HCT116 (cell line): ENCODE measurements around the gene TIMM10. TPM values are rescaled to one million over a fixed set of nuclear protein-coding genes. Genes with fewer than 3 reads are reported as not detected.
A peak's percentile ranks its signal among the peaks of the same experiment; 100 is the strongest.

Source experiments
- ATAC-seq: fragments of 200-7000 bp; cut with Tn5 transposase; 2 replicates; pipeline ENCODE4 v1.9.1; 2020; ENCODE audit warnings: mild to moderate bottlenecking, moderate library complexity
- BruUV-seq: library from RNA; stranded (reverse); fragments of 400-500 nt; replicated peaks from 2 replicates; lab custom pipeline; 2021; lab: Mats Ljungman, UMichigan
- CTCF ChIA-PET: fragments of 300-600 bp; sonication (Branson Sonifier 250); formaldehyde crosslinking; loops from one replicate; lab custom pipeline; 2021; ENCODE audit warnings: antibody characterized with exemption; lab: Charles Lee
- POLR2A ChIA-PET: fragments of 300-600, 350-600 bp; sonication (Branson Sonifier 250); formaldehyde crosslinking; loops from one replicate; lab custom pipeline; 2021; ENCODE audit warnings: antibody characterized with exemption; lab: Charles Lee
- RAD21 ChIA-PET, 2 experiments: fragments of 300-600 bp; sonication (Branson Sonifier 250); formaldehyde crosslinking; loops; one replicate each; lab custom pipeline; 2023; ENCODE audit warnings: low total read pairs in 2 of 2; ENCODE audit not compliant: uncharacterized antibody in 2 of 2, unreplicated experiment in 2 of 2, low non-redundant PET in 1 of 2; lab: Charles Lee
- DNase-seq: peaks from one replicate; pipeline ENCODE4 v3.0.0-alpha.2; 2010; ENCODE audit warnings: low read depth, low spot score
- H2AFZ ChIP-seq: fragments of 200-600 bp; shearing (Covaris generic), sonication (generic); 2 replicates; pipeline ENCODE4 v1.6.1; 2017; ENCODE audit warnings: low read depth, mixed run types, mixed read lengths, antibody characterized with exemption, low read length; ENCODE audit not compliant: poor library complexity, severe bottlenecking
- H3K27ac ChIP-seq: 2 replicates; pipeline ENCODE4 v1.5.1; 2012; ENCODE audit warnings: low read depth, low read length
- H3K27me3 ChIP-seq: fragments of 200-600 bp; sonication (generic); 2 replicates; pipeline ENCODE4 v1.6.1; 2016; ENCODE audit warnings: mixed run types, low read length, mixed read lengths; ENCODE audit not compliant: insufficient read depth
- H3K36me3 ChIP-seq, 2 experiments: fragments of 200-500 bp in 1 of 2; fragments of 200-600 bp in 1 of 2; sonication (Bioruptor generic) in 1 of 2; sonication (generic) in 1 of 2; 2 replicates each; pipeline versions ENCODE4 v1.5.1 to v1.6.1; 2014 to 2016; ENCODE audit warnings: low read length in 2 of 2, inconsistent platforms in 1 of 2, mixed read lengths in 1 of 2, mixed run types in 1 of 2; ENCODE audit not compliant: insufficient read depth in 2 of 2, control insufficient read depth in 1 of 2
- H3K4me1 ChIP-seq, 2 experiments: fragments of 200-600 bp in 1 of 2; sonication (generic) in 1 of 2; 2 replicates each; pipeline versions ENCODE4 v1.5.1 to v1.6.1; 2012 to 2017; ENCODE audit warnings: low read length in 2 of 2, inconsistent platforms in 1 of 2, mild to moderate bottlenecking in 1 of 2, mixed read lengths in 1 of 2, mixed run types in 1 of 2, moderate library complexity in 1 of 2; ENCODE audit not compliant: insufficient read depth in 2 of 2, control insufficient read depth in 1 of 2
- H3K4me2 ChIP-seq: fragments of 200-600 bp; sonication (generic); 2 replicates; pipeline ENCODE4 v1.6.1; 2017; ENCODE audit warnings: mixed run types, low read length, mixed read lengths
- H3K4me3 ChIP-seq, 2 experiments: fragments of 200-600 bp in 1 of 2; sonication (generic) in 1 of 2; replicated peaks in 1 of 2; 2 replicates each; pipeline ENCODE4 v1.5.1; 2011 to 2016; ENCODE audit warnings: low read length in 2 of 2, control low read depth in 1 of 2, low read depth in 1 of 2, mild to moderate bottlenecking in 1 of 2, mixed read lengths in 1 of 2, mixed run types in 1 of 2
- H3K79me2 ChIP-seq: fragments of 200-600 bp; sonication (generic); 2 replicates; pipeline ENCODE4 v1.6.1; 2017; ENCODE audit warnings: mild to moderate bottlenecking, mixed run types, low read length, moderate library complexity, mixed read lengths; ENCODE audit not compliant: insufficient read depth
- H3K9ac ChIP-seq: fragments of 200-600 bp; sonication (generic); 2 replicates; pipeline ENCODE4 v1.6.1; 2016; ENCODE audit warnings: low read length, mixed read lengths
- H3K9me2 ChIP-seq: fragments of 200-600 bp; sonication (generic), shearing (Covaris generic); 2 replicates; pipeline ENCODE4 v1.6.1; 2017; ENCODE audit warnings: mixed run types, mild to moderate bottlenecking, moderate library complexity; ENCODE audit not compliant: insufficient read depth
- H3K9me3 ChIP-seq, 2 experiments: fragments of 200-500 bp in 1 of 2; fragments of 200-600 bp in 1 of 2; sonication (Bioruptor generic) in 1 of 2; sonication (generic) in 1 of 2; 2 replicates each; pipeline ENCODE4 v1.6.1; 2014 to 2017; ENCODE audit warnings: low read length in 2 of 2, mixed read lengths in 2 of 2, inconsistent platforms in 1 of 2, low read depth in 1 of 2, mild to moderate bottlenecking in 1 of 2, mixed run types in 1 of 2, moderate library complexity in 1 of 2; ENCODE audit not compliant: control insufficient read depth in 1 of 2, insufficient read depth in 1 of 2
- H4K20me1 ChIP-seq: fragments of 200-600 bp; sonication (generic), shearing (Covaris generic); 2 replicates; pipeline ENCODE4 v1.6.1; 2017; ENCODE audit warnings: mixed run types, mild to moderate bottlenecking, moderate library complexity; ENCODE audit not compliant: insufficient read depth
- JUND ChIP-seq: IDR thresholded peaks from 2 replicates; pipeline ENCODE4 v1.6.1; 2012
- SIN3A ChIP-seq: IDR thresholded peaks from 2 replicates; pipeline ENCODE4 v1.6.1; 2012; ENCODE audit warnings: low read depth
- intact Hi-C: fragments of 100-400 bp; cut with micrococcal nuclease; formaldehyde crosslinking; loops from 2 replicates; pipeline ENCODE4 v1.10.0; 2022
- total RNA-seq: library from RNA; stranded (reverse); gene quantifications from one replicate; pipeline ENCODE4 v1.2.1, GENCODE V29; 2021; ENCODE audit not compliant: unreplicated experiment
- TF ChIP-seq, protein P1 (sequence below): IDR thresholded peaks from 2 replicates; pipeline ENCODE4 v1.6.1; 2012; ENCODE audit warnings: low read depth

TIMM10 gene
- total RNA-seq, 1 experiment from 2014 or later, result 65.6 TPM

DNA sequence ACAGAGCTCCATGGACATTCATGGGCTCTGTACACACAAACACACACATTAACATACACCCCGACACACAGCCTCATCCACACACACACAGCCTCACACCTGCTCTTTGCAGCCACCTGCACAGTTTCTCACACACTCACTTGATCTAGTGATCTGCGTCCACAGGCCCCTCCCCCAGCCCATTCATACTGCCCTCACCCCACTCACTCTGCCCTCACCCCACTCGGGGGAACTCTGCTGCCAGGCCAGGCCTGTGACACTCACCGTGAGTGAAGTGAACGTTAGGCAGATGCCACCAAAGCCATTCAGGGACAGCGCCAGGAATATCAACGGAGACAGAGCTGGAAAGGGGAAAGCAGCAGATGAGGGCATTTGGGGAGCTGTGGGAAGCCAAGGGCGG is 30.0 kb downstream of the TIMM10 start (continued):
- TF ChIP-seq, protein P1, sequence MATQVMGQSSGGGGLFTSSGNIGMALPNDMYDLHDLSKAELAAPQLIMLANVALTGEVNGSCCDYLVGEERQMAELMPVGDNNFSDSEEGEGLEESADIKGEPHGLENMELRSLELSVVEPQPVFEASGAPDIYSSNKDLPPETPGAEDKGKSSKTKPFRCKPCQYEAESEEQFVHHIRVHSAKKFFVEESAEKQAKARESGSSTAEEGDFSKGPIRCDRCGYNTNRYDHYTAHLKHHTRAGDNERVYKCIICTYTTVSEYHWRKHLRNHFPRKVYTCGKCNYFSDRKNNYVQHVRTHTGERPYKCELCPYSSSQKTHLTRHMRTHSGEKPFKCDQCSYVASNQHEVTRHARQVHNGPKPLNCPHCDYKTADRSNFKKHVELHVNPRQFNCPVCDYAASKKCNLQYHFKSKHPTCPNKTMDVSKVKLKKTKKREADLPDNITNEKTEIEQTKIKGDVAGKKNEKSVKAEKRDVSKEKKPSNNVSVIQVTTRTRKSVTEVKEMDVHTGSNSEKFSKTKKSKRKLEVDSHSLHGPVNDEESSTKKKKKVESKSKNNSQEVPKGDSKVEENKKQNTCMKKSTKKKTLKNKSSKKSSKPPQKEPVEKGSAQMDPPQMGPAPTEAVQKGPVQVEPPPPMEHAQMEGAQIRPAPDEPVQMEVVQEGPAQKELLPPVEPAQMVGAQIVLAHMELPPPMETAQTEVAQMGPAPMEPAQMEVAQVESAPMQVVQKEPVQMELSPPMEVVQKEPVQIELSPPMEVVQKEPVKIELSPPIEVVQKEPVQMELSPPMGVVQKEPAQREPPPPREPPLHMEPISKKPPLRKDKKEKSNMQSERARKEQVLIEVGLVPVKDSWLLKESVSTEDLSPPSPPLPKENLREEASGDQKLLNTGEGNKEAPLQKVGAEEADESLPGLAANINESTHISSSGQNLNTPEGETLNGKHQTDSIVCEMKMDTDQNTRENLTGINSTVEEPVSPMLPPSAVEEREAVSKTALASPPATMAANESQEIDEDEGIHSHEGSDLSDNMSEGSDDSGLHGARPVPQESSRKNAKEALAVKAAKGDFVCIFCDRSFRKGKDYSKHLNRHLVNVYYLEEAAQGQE, result no peak

DNA sequence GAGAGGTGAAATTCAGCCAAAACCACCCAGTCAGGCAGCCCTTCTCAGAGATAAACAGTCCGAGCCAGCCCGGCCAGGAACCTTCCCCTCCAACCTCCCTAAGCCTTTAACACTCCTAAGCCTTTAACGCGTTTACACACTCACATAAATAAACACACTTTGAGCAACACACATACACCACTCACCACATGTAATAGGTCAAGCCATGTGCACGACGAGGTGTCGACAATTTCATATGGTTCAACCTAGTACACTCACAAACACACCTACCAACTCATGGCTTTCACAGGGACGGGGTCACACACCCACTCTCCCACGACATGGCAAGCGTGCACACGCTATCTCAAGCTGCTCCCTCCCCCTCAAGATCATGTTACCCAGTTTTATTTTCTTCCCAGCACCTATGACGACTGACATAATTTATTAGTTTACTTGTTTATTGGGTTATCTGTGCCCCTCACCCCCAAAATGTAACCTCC is 30.5 kb downstream of the TIMM10 start:
- BruUV-seq, result no TSS peak
- Histone ChIP-seq H3K4me2 (peak overlapping the region; percentile 87), H3K9ac (peak overlapping the region; percentile 50; the same call in 1 of the 2 replicates), H3K9me2 (no peaks in the 10 kb centered on the region), H3K27ac (no peak overlapping the region; the same call in 1 of the 2 replicates), H3K36me3 (no peaks in the 10 kb centered on the region), H3K79me2 (no peaks in the 10 kb centered on the region), H3K27me3 (no peaks in the 10 kb centered on the region), H3K4me3 (peak overlapping the region in 1 of 2 experiments; percentile 49; a peak in 1 of 4 replicates), H4K20me1 (no peaks in the 10 kb centered on the region), H3K4me1 (peaks cover 9 to 17% of the 10 kb centered on the region in 2 experiments; a peak in 3 of 4 replicates), H3K9me3 (no peaks in the 10 kb centered on the region), H2AFZ (peak overlapping the region; percentile 68)
- ChIA-PET RAD21 (no interaction called here), POLR2A (no interaction called here), CTCF (no interaction called here)
- intact Hi-C loops, result no loop called here
- ATAC-seq, result peak; percentile 24
- TF ChIP-seq, protein P1, result no peak
- TF ChIP-seq SIN3A (no peak), JUND (no peak)
- DNase-seq, result no peak
